ENCODE results near the gene ROR2. TPM values are rescaled to one million over a fixed set of nuclear protein-coding genes. Genes with fewer than 3 reads are reported as not detected.

Gene ROR2
- total and polyA plus RNA-seq, 2 of the 13 experiments (the other 11 are each of a cell fraction or from before 2014, with no cell fraction given): not detected

DNA sequence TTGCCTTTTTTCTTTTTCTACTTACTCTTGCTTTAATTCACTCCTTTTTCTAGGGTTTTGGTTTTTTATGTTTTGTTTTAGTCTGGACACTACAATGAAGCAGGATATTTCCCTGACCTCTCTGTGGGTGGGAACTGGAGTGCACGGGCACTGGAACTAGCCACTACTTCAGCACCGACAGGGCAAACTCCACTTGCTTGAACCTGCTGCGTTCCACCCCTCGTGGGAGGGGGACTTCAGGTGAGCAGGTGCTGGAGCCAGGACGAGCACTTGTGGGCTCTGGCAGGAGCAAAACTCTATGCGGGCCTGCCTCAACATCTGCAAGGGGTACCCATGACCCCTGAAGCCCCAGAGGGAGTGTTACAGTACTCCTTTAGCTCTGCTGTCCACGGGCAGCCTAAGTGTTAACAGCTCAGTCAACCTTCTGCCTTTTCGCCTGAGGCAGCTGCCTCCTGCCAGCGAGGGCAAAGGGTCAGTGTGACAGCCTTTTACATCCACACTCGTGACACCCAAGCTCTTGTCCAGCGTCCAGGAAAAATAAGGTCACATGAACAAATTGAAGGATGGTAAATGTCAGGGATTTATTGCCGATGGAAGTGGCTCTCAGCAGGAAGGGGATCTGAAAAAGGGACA lies 382.3 kb downstream of the ROR2 start:
- no peaks in the 10 kb centered on the region for H3K9me3 ChIP-seq (ENCODE audit: low read length)
- intact Hi-C loops (cut with micrococcal nuclease; ENCODE audit: unreplicated experiment) (no loop called here), in situ Hi-C loops (cut with HindIII; ENCODE audit: extremely low pct_ligation_motif_present, low pct_unique_long_range_greater_than_20kb) (no loop called here)
- CTCF ChIA-PET (ENCODE audit: low intra/inter-chr PET ratio, low total read pairs): no interaction called here
- H2AFZ ChIP-seq (ENCODE audit: low read length): no peak overlapping the region
- no peak for TF ChIP-seq HOXD1 (CRISPR knock-in tag; IDR thresholded peaks at IDR 0.05)
- TF ChIP-seq, protein P1, sequence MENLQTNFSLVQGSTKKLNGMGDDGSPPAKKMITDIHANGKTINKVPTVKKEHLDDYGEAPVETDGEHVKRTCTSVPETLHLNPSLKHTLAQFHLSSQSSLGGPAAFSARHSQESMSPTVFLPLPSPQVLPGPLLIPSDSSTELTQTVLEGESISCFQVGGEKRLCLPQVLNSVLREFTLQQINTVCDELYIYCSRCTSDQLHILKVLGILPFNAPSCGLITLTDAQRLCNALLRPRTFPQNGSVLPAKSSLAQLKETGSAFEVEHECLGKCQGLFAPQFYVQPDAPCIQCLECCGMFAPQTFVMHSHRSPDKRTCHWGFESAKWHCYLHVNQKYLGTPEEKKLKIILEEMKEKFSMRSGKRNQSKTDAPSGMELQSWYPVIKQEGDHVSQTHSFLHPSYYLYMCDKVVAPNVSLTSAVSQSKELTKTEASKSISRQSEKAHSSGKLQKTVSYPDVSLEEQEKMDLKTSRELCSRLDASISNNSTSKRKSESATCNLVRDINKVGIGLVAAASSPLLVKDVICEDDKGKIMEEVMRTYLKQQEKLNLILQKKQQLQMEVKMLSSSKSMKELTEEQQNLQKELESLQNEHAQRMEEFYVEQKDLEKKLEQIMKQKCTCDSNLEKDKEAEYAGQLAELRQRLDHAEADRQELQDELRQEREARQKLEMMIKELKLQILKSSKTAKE (CRISPR knock-in tag; IDR thresholded peaks at IDR 0.05; ENCODE audit: borderline replicate concordance): no peak
- TF ChIP-seq ZBTB7B (CRISPR knock-in tag; IDR thresholded peaks at IDR 0.05): no peak
- TF ChIP-seq, protein P2, sequence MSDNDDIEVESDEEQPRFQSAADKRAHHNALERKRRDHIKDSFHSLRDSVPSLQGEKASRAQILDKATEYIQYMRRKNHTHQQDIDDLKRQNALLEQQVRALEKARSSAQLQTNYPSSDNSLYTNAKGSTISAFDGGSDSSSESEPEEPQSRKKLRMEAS (IDR thresholded peaks at IDR 0.05): no peak
- no peak for TF ChIP-seq MAFG (CRISPR knock-in tag; IDR thresholded peaks at IDR 0.05)
- TF ChIP-seq POGZ (CRISPR knock-in tag; IDR thresholded peaks at IDR 0.05): no peak
- TF ChIP-seq ZBTB38 (CRISPR knock-in tag; IDR thresholded peaks at IDR 0.05): no peak
- TF ChIP-seq ZC3H13 (CRISPR knock-in tag; IDR thresholded peaks at IDR 0.05): no peak
- TF ChIP-seq MYNN (CRISPR knock-in tag; IDR thresholded peaks at IDR 0.05; ENCODE audit: low read depth): no peak
- TF ChIP-seq JUN (CRISPR knock-in tag; IDR thresholded peaks at IDR 0.05): no peak
- TF ChIP-seq ATF3 (CRISPR knock-in tag; IDR thresholded peaks at IDR 0.05): no peak
- no peak for TF ChIP-seq ZSCAN20 (CRISPR knock-in tag; IDR thresholded peaks at IDR 0.05; ENCODE audit: borderline replicate concordance)
- TF ChIP-seq MTF1 (CRISPR knock-in tag; IDR thresholded peaks at IDR 0.05): no peak
- TF ChIP-seq PHF8 (CRISPR knock-in tag; IDR thresholded peaks at IDR 0.05): no peak
- TF ChIP-seq PRPF4 (IDR thresholded peaks at IDR 0.05; ENCODE audit: low read depth, low read length, poor library complexity, severe bottlenecking): no peak
- no peak for TF ChIP-seq JDP2 (CRISPR knock-in tag; IDR thresholded peaks at IDR 0.05; ENCODE audit: borderline replicate concordance)
- ATAC-seq (no peak), DNase-seq (ENCODE audit: low spot score) (no peak), FAIRE-seq (no peak)
- no peak overlapping the region for H3K27ac ChIP-seq (ENCODE audit: extremely low read length, insufficient read depth, low read length)
- no peak overlapping the region for H3K9ac ChIP-seq (ENCODE audit: insufficient read depth, low read depth, low read length)
- POLR2A ChIA-PET: no interaction called here
- WGBS (ENCODE audit: low lambda C conversion rate): under 1% methylated on average over 11 of the region's 12 CpGs
- peaks cover 0 to 23% of the 10 kb centered on the region in 2 experiments; a peak in 3 of 5 replicates for H3K27me3 ChIP-seq (ENCODE audit: control insufficient read depth in 1 of 2, insufficient read depth in 2 of 2, low read length in 2 of 2)
- no TSS peak for BruUV-seq (replicated peaks)
- H4K20me1 ChIP-seq (ENCODE audit: insufficient read depth, low read length): no peaks in the 10 kb centered on the region
- H3K79me2 ChIP-seq (ENCODE audit: insufficient read depth, low read length): no peaks in the 10 kb centered on the region
- no peaks in the 10 kb centered on the region for H3K4me1 ChIP-seq (ENCODE audit: insufficient read depth, low read length)
- no peak overlapping the region for H3K4me3 ChIP-seq (replicated peaks in 1 of 3; ENCODE audit: insufficient read depth in 1 of 3, low read depth in 2 of 3, low read length in 3 of 3)
- no peaks in the 10 kb centered on the region for H3K36me3 ChIP-seq (replicated peaks in 1 of 2; ENCODE audit: control insufficient read depth in 1 of 2, insufficient read depth in 2 of 2, low read length in 2 of 2)
- H3K4me2 ChIP-seq (ENCODE audit: low read depth, low read length): no peak overlapping the region
